ENCODE measurements around the gene PFDN1.

The PFDN1 gene

DNA sequence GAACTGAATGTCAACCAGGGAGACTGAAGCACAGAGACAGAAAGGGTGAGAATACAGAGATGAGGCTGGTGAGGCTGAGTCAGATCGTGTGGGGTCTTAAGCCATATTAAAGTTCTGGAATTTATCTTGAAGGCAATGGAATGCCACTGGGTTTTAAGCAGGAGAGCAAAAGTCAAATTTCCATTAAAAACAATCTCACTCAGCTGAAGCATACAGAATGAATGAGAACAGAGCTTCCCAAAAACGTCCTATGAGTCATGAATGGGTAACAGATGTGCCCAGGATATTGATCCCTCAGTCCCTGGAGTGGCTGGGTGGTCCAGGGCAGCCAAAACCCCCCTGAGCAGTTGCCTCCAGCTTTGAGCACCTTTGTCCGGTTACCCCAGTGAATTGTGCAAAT lies 44.9 kb downstream of the PFDN1 start:
- no peak for DNase-seq

DNA sequence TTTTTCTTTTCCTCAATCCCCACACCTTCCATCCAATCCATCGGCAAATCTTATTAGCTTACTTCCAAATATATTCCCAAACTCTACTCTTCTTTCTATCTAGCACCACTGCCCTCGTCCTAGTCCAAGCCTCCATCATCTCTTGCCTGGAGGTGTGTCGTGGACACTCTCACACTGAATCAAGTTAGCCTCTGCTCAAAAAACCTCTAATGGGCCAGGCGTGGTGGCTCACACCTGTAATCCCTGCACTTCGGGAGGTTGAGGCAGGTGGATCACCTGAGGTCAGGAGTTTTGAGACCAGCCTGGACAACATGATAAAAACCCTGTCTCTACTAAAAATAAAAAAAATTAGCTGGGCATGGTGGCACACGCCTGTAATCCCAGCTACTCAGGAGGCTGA lies 46.2 kb downstream of the PFDN1 start:
- DNase-seq = no peak

DNA sequence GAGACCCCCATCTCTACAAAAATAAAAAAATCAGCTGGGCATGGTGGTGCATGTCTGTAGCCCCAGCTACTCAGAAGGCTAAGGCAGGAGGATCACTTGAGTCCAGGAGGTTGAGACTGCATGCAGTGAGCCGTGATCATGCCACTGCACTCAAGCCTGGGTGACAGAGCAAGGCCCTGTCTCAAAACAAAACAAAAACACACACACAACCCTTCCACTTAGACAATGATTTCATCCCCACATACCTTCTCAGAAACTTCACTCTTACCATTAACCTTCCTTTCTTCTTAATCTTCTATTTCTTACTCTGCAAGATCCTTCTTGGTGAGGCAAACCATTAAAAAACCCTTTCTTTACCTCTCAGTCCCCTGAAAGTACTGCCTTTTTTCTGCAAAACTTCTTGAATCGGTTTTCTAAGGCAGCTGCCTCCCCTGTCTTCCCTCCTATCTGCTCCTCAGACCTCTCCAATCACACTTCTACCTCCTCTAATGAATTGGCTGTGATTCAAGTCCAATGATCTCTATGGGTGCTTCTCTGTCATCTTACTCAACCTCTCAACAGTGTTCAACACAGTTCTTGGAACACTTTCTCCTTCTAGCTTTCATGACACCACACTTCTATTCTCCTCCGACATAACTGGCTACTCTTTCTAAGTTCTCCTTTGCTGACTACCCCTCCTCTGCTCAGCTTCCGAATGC lies 47.3 kb downstream of the PFDN1 start:
- DNase-seq = no peak

DNA sequence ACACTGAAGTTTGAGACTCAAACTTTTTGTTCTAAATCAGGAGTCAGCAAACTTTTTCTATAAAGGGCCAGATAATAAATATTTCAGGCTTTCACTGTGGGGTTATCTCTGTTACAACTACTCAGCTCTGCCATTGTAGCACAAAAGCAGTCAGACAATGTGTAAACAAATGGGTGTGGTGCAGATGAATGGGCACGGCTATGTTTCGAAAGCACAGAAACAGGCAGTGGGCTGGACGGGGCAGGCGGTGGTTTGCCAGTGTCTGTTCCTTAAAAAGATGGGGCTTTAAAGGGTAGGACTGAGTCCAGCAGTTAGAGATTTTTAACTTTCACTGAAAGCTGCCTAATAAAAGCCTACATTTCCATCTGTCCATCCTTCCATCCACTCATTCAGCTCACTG lies 48.9 kb downstream of the PFDN1 start:
- DNase-seq = no peak

DNA sequence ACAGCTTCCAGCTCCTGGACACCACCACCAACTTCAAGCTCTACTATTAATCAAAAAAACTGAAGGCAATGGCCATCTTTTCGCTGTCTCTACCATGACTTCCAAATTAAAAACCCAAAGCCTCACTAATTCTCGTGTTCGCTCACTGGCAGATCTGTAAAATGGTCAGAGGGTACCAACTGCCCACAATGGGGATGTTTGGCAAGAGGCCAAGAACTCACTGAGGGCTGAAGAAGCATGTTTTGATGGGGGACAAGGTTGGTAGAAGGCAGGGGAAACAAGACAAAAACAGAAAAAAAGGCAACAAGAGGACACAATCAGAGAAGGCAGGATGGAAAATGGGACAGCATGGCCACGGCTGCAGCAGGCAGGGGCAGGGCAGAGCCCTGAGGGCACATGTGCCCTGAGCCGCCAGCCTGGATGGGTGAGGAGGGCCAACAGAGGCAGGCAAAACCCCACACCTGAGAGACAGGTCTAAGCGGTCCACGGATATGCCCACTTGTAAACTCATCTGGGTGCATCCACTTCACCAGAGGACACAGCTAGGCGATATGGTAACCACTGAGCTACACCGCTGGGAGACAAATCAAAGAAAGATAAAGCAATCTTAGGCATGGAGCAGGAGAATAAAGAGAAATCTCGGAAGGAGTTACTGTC lies 50.3 kb downstream of the PFDN1 start:
- DNase-seq = no peak

DNA sequence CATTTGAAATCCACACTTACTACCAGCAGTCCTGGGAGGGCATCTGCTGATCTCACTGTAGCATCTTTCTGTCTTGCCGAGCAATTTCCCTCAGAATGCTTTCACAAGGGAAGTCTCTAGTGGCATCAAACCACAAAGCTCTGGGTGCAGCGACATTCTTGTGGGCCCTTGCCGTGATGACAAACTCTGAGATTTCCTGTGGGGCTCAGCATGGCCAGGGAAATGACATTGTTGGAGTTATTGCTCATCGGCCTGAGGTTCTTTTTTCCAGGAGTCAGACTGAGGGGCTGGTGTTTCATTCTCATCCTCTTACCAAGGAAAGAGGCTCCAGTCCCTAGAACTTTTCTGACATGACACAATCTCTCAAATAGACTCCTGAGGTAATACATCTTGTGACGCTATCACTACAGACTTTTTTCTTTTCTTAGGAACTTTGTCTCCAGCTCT lies 51.4 kb downstream of the PFDN1 start:
- DNase-seq = no peak

DNA sequence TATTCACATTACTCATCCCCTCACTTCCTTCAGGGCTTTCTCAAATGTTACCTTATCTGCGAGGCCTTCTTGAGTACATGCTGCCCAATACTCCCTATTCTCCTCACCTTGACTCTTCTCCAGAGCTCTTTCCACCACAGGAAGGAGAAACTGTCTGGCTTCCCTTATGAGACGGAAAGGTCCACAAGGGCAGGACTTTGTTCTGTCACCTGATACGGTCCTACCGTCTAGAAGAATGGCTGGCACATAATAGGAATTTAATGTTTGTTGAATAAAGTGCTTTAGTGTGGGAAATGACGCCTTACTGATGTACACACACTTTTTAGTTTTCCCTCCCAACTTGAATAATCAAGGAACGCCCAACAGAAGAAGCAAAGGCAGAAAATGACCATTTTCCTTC lies 52.5 kb downstream of the PFDN1 start:
- no peak for DNase-seq

DNA sequence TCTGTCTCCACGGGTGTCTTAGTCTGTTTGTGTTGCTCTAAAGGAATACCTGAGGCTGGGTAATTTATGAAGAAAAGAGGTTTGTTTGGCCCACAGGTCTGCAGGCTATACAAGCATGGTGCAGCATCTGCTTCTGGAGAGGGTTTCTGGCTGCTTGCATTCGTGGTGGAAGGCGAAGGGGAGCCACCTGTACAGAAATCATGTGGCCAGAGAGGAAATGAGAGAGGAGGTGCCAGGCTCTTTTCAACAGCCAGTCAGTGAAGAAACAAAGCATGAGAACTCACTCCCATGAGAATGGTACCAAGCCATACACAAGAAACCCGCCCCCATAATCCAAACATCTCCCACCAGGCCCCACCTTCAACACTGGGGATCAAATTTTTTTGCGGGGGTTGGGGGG lies 53.4 kb downstream of the PFDN1 start:
- no peak for DNase-seq

DNA sequence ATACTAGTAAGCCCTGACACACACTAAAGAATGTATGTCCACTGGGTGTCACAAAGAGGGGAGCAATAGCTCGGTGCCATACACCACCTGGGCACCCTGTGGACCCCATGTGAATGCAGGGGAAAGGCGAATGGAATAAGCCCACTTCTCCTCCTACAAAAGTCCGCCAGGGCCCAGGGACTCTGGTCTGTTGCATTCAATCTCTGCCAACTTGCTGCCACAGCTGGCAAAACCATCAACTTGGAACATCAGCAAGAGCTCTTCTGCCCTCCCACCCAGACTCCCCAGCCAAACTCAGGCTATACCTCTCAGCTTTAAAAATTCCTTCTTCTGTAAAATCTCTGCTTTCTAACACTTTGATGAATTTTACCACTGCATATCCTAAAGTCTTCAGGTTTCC lies 54.5 kb downstream of the PFDN1 start:
- no peak for DNase-seq

DNA sequence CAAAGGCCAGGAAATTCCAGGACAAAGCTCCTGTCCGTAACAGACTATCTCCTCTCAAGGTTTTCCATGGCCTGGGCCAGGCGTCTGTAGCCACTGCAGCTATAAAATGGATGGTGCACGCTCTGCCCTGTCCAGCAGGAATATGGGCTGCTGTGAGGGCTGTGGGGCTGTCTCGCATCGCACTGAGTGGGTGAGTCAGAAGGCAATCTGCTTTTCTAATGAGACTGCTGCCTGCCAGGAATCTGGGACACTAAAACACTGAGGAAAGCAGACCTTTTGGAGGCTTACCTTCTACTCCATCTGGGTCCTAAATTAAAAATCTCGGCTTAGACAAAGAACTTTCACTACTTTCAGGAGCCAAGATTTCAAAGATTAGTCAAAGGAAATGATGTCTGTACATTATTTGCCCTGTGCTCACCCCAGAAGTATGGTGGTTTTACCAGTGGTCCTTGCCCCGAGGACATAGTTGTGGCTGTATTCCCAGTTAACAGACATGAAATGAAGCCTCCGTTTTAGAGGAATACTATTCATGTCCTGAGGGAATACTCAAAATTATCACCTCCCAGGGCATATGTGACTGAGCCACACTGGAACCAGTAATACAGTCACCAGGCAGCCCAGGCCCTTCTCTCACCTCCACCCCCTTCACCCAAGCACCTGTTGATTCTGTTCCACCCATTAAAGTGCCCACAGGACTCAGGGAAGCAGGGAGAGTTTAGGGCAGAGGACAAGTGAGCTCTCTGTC lies 56.4 kb downstream of the PFDN1 start:
- no peak for DNase-seq

DNA sequence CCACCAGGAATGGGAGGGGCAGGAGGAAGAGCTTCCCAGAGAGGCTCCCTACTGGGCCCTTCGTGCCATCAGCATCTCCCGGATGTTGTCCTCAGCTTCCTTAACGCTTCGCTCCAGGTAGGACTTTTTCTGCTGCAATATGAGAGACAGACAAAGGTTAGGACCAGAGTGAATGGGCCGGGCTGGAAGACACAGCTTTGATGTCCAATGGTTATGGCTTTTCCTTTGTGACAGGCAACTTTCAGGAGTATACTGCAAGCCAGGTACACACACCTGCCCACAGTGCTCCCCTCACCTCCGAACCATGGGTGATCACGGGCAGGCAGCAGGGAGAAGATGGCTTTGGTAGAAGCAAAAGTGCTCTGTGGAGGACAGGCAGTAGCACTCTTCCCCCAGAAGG lies 57.0 kb downstream of the PFDN1 start:
- no peak for DNase-seq

DNA sequence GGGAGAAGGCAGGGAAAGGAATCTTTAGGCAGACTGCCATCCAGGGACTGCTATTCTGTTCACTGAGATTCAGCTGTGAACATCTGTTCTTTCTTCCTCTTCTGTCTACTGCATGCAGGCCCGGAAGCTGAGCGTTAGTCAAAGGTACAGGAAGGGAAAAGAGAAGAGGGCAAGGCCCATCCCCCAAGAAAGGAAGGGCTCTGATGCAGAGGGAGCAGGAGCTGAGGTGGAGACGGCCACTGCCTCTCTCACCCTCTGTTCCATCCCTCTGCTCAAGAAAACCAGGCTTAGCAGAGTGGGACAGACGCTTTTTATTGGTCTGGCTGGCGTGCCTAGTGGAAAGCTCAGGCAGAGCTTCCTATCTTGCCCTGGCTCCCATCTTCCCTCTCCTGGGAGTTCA lies 57.6 kb downstream of the PFDN1 start:
- DNase-seq = no peak

DNA sequence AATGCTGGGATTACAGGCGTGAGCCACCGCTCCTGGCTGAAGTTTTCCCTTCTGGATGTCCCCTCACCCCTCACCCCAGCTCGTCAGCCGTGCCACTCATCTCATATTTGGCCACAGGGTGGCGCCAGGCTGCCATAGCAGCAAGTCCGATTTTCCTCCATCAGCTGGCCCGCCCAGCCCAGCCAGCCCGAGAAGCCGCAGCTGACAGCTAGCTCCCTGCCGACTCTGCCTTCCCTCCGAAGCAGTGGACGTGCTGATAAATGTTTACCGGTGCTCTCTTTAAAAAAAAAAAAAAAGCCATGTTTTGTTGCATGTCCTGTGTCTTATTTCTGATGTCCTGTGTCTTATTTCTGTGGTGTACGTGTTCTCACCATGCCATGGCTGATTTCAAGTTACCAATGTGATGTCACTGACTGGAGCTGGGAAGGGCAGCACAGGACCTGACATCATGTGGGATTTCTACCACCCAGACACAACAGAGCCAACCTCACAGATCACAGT lies 58.3 kb downstream of the PFDN1 start:
- DNase-seq = no peak

DNA sequence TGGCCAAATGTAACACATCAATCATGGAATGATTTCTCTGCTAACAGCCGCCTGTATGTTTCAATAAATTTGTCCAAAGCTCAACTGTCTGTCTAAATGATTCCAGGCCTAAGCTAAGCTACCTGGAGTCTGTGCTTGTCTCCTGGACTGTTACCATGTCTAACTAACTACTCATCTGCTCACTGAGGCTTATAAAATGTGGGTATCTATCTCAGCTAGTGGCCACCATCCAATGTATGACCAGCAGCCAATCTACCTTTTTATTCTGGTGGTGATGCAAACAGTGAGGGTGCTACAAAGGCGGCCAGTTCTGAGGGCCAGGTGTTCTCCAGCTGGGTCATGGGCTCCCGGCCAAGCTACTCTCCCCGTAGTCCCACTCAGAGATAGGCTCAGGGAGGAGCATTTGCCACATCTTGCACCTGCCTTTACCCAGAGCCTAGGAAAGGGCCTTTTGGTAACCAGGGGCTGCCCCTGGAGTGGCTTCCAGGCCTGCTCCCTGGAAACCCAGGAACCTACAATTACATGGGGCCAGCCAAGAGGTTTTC lies 59.1 kb downstream of the PFDN1 start:
- DNase-seq = no peak

DNA sequence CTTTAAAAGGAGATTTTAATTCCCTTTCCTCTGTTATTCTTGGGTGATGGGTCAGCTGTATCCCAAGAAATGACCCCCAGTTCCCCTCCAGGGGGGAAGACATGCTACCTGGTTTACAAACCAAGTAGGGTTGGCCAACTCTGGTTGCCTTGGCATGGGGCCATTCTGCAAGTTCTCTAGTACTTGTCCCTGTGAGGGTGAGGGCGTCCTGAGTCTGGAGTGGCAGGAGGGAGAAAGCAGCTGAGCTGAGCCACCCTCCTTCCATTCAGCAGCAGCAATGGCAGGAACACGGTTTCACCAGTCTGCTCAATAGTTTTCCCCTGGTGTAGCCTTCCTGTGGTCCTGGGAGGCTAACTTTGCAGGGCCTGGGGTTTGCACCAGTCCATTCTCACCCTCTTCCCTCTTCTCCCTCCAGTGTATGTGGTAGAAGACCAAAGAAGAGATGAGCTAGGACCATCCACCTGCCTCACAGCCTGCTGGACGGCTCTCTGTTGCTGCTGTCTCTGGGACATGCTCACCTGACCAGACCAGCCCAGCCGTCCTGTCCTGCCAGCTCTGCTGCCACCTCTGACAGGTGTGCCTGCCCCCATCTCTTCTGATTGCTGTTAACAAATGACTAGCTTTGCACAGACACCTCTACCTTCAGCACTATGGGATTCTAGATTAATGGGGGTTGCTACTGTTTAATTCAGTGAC lies 59.9 kb downstream of the PFDN1 start:
- no peak for DNase-seq

DNA sequence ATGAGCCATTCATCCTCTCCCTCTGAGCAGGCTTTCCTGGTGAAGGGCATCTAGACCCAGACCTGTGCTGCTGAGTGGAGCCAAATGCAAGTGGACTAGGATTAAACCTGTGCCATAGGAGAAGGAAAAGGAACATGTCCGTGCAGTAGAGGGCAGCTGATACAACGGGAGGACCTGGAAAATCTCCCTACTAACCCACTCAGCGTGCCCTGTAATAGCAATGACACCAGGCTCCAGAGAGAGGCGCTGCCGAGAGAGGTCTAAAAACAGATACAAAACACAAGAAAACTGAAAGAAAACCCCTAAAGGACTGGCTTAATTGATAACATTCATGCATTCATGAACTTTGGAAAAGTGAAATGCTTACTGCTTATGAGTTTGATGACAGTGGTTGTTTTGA lies 60.8 kb downstream of the PFDN1 start:
- DNase-seq = no peak

DNA sequence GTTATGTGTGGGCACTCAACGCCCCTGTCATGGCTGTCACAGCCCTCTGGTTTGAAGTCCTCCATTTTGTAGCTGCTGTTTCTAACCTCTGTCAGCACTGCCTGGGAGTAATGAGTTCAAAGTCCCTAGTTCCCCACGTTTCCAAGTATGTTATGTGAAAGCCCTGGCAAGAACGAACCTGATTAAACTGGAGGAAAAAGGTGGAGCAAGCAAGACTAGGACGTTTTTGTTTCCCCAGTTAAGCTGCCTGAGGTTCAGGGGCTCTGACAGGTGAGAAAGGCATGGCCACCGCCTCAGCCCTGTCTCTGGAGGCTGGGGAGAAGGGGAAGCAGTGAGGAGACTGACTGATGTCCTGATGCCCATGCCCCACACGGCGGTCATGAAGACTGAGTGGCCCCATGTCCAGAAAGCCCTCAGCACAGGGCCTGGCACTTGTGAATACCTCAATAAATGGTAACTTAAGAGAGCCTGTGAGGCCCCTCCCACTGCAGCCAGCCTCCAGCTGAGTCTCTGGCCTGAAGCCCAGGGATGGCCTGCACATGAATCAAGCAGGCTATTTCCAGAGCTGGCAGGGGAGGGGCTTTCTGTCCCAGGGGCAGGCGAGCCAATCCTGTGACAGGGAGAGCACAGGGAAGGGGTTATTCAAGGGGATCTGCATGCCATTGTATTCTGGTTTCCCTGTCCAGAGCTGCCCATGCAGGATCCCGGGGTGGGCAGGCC lies 61.8 kb downstream of the PFDN1 start:
- DNase-seq = peak; percentile 14

DNA sequence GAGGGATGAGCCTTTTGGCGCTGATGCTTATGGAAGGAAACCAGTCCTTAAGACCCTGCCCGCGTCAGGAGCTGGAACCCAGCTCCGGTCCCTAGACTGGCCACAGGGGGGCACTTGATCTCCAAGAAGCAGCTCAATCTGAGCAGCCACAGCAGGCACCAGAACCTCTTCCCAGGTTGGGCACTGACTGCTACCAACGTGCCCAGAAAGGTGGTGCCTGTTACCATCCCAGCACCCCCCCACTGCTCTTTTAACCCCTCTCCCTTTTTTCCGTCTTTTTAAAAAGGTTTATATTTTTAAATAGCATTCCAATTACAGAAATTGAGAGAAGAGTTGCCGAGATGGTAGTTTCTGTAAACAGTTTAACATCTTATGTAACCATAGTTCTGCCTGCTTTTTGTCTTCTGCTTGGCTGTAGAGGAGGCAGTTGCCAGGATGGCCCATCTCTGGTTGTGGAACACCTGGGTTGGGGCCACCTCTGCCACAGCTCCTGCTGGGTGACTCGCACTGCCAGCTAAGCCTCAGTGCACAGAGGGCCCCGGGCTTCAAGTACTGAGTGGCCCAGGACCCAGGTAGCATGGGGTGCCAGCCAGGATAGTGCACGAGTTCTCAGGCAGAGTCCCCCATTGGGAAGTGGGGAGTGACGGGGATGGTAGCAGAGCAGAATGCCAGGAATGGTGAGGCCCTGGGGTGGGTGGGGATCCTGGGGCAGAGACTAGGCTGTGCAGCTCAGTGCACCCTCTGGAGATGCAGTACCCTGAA lies 62.8 kb downstream of the PFDN1 start:
- no peak for DNase-seq

DNA sequence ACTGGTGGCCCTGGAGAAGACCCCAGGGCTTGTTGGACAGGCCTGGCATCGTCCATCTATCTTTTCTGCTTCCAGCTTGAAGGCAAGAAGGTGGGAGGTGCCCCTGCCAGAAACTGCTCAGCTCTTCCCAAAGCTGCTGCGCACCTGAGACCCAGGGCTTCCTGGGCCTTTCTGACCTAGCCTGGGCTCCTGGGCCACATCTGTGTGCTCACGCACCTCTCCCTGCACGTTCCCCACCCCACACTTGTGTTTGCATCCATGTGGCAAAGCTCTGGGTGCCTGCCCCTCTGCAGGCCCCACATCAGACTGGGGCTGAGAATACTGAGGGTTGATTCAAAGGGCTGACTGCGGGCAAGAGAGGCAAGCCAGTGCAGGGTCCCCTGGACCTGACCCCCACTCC lies 63.4 kb downstream of the PFDN1 start:
- DNase-seq = no peak

DNA sequence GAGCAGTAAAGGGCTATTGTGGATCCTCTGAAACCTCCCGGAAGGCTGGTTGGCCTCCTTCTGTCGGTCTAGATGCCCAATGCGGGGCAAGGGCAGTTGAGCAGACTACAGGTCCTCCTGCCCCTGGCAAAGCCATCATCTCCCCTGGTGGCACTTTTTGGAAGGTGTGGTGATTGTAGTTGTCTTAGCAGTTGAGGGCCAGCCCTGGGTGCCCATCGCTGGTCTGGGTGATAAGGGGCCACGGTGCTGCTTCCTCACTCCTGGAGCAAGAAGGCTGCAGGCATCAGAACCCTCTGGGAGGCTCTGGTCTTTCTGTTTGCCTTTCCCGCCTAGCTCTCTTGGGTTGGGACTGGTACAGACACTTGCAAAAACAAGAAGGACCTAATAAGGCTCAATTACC lies 64.1 kb downstream of the PFDN1 start:
- DNase-seq = no peak

DNA sequence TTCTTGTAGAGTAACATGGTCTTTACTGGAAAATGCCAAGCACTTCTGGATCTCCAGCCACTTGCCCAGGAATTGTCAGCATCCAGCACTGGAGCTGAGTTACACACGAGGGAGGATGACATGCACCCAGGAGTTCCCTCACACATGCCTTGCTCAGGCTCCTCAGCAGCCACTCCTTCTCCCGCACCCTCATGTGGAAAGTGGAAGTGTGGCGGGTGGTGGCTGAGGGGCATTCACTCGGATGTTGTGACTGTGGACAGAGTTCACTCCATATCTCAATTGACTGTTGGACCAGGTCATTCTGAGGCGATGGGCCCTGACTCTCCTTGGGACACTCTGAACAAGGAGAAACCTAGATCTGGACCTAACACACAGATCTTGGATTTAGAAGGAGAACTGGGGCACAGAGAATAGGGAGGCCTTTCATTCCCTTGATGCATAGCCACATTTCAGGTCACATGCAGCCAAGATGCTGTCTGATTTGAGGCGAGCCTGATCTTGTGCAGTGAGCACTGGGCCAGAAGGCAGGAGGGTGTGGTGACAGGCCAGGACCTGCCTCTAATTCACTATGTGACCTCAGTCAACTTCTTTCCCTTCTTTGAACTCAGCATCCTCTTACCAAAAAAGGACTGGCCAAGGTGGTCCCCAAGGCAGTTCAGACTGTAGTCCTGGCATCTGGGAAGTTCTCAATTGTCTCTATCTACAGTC lies 65.9 kb downstream of the PFDN1 start:
- no peak for DNase-seq
